ENCODE measurements around the gene NADK2. TPM values are rescaled to one million over a fixed set of nuclear protein-coding genes. Genes with fewer than 3 reads are reported as not detected.

NADK2 gene
- total RNA-seq, 1 donor from 2014 or later: 37.8 TPM

DNA sequence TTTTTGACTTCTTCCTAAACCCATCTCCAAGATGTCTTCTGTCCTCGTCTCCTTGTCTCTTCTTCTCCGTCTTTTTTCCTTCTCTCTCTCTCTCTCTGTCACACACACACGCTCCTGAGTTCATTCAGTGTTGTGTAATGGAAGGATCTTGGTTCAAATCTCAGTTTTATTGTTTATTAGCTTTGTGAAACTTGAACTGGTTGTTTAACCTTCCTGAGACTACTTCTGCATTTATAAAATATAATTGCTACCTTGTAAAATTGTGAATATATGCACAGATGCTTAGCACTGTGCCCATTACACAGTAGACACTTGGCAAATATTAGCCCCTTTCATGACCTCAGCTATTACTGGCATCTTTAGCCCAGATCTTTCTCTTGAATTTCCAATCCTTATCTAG, 2.4 kb upstream of the NADK2 start:
- H3K4me1 Mint-ChIP-seq (ENCODE audit: low read depth): peaks cover 23% of the 10 kb centered on the region
- TF ChIP-seq, protein P1, sequence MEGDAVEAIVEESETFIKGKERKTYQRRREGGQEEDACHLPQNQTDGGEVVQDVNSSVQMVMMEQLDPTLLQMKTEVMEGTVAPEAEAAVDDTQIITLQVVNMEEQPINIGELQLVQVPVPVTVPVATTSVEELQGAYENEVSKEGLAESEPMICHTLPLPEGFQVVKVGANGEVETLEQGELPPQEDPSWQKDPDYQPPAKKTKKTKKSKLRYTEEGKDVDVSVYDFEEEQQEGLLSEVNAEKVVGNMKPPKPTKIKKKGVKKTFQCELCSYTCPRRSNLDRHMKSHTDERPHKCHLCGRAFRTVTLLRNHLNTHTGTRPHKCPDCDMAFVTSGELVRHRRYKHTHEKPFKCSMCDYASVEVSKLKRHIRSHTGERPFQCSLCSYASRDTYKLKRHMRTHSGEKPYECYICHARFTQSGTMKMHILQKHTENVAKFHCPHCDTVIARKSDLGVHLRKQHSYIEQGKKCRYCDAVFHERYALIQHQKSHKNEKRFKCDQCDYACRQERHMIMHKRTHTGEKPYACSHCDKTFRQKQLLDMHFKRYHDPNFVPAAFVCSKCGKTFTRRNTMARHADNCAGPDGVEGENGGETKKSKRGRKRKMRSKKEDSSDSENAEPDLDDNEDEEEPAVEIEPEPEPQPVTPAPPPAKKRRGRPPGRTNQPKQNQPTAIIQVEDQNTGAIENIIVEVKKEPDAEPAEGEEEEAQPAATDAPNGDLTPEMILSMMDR (IDR thresholded peaks at IDR 0.05): no peak
- H3K36me3 Mint-ChIP-seq (ENCODE audit: low read depth): no peaks in the 10 kb centered on the region
- no peak overlapping the region for H3K4me3 Mint-ChIP-seq (ENCODE audit: unreplicated experiment)
- H3K27ac Mint-ChIP-seq (ENCODE audit: unreplicated experiment): no peak overlapping the region
- H3K27me3 Mint-ChIP-seq (ENCODE audit: low read depth): no peaks in the 10 kb centered on the region
- no peaks in the 10 kb centered on the region for H3K9me3 Mint-ChIP-seq (ENCODE audit: low read depth)
- DNase-seq (ENCODE audit: low spot score): no peak

DNA sequence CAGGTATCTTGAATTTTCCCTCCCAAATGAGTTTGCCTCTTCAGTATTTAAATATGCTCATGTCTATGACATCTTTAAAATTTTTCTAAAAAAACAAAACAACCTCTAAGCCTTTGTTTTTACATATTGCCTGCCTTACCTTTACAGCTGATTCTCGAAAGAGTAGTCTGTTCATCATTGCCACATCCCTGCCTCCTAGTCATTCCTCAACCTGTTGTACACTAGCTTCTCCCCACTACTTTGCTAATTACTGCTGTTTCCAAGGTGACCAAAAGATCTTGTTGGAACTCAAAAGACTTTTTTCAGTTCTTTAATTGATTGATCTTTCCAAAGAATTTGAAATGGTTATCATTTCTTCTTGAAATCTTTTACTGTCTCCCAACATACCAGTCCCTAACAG, 1.9 kb upstream of the NADK2 start:
- H3K4me1 Mint-ChIP-seq (ENCODE audit: low read depth): peaks cover 27% of the 10 kb centered on the region
- H3K27me3 Mint-ChIP-seq (ENCODE audit: low read depth): no peaks in the 10 kb centered on the region
- TF ChIP-seq, protein P1 (IDR thresholded peaks at IDR 0.05): no peak
- no peak overlapping the region for H3K27ac Mint-ChIP-seq (ENCODE audit: unreplicated experiment)
- DNase-seq (ENCODE audit: low spot score): no peak
- no peak overlapping the region for H3K4me3 Mint-ChIP-seq (ENCODE audit: unreplicated experiment)
- no peaks in the 10 kb centered on the region for H3K9me3 Mint-ChIP-seq (ENCODE audit: low read depth)
- H3K36me3 Mint-ChIP-seq (ENCODE audit: low read depth): no peaks in the 10 kb centered on the region

DNA sequence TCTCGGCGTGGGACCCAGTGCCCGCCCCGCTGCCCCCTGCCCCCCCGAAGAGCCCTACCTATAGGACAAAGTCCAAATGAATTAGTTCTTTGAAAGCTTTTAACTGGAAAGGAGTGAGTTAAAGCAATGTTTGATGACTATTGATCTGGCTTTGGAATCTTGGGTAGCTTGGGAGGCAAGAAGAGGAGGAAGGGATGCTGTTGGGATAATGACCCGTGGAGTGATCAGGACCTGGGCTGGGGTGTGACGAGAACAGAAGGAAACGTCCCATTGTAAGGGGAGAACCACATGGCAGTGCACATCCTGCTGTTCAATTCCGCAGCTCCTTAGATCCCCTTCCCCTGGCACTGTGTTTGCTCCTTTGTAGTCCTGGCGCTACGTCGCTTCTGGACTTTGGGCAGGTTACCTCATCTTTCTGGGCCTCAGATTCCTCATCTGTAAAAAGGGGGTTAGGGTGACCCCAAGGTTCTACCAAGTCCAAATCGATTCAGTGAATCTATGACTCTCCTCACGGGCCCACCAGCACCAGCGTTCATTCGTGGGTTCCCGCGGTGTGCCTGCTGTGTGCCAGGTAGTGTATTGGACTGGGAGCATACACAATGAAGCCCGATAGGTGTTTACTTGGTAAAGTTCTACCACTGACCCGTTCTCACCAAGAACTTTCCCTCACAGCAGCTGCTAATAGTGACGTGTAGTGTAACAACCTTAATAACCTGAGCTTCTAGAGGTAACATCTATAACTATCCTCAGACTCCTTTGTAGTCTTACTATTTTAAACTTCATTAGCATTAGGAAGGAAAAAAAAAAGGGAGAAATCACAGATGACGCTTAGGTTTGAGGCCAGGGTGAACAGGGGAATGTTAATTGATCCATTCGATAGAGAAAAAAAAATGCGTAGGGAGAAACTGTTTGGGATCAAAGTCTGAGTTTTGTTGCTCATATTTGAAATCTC, 1.1 kb upstream of the NADK2 start:
- peak overlapping the region; percentile 99 for H3K27ac Mint-ChIP-seq (ENCODE audit: unreplicated experiment)
- no peaks in the 10 kb centered on the region for H3K36me3 Mint-ChIP-seq (ENCODE audit: low read depth)
- no peaks in the 10 kb centered on the region for H3K27me3 Mint-ChIP-seq (ENCODE audit: low read depth)
- H3K9me3 Mint-ChIP-seq (ENCODE audit: low read depth): no peaks in the 10 kb centered on the region
- no peak for DNase-seq (ENCODE audit: low spot score)
- TF ChIP-seq, protein P1 (IDR thresholded peaks at IDR 0.05): no peak
- H3K4me1 Mint-ChIP-seq (ENCODE audit: low read depth): peaks cover 35% of the 10 kb centered on the region
- H3K4me3 Mint-ChIP-seq (ENCODE audit: unreplicated experiment): peak overlapping the region; percentile 84

DNA sequence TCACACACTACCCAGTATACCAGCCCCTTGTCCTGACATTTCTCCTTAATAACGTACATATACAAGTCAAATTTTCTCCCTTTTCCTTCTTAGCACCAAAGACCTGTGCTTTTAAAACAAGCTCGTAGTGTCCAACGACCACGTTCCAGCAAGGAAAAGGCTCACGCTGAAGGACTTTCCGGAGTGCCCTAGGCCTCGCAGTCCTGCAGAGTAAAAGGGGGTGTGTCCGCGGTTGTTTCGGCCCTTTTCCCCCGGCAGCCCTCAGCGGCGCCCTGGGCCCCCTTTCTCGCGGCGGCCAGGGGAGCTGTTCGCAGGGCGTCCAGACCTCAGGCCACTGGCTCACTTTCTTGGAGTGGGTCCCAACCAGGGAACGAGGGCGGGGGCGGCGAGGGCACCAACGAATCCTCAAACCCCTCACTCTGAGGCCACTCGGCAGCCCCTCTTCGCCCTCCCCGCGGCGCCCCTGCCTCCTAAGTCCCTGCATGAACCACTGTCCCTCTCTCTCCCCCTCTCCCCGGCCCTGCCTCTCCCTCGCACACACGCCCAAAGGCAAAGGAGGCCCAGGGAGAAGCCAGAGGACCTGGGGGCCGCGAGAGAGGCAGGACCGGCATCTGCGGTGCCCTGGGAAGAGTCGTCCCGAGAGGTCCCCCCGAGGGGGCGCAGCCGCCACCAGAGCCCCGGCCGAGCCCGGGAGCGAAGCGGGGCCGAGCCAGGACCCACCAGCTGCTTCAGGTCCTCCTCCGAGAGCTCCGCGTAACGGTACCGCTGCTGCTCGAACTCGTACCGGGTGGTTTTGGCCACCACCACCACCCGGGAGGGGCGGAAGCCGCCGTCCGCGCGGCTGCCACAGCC, 720 bp downstream of the NADK2 start:
- TF ChIP-seq, protein P1 (IDR thresholded peaks at IDR 0.05): peak; percentile 38
- Mint-ChIP-seq H3K4me3 (ENCODE audit: unreplicated experiment) (peak overlapping the region; percentile 83), H3K27me3 (ENCODE audit: low read depth) (no peaks in the 10 kb centered on the region), H3K27ac (ENCODE audit: unreplicated experiment) (peak overlapping the region; percentile 91), H3K36me3 (ENCODE audit: low read depth) (no peaks in the 10 kb centered on the region), H3K9me3 (ENCODE audit: low read depth) (no peaks in the 10 kb centered on the region), H3K4me1 (ENCODE audit: low read depth) (peaks cover 50% of the 10 kb centered on the region)
- peak; percentile 90 for DNase-seq (ENCODE audit: low spot score)
